HepG2 (cell line): ENCODE data around the gene CHD9.

ENCODE experiments used
- ARNT ChIP-seq: fragments of 450-650 bp; IDR thresholded peaks from 2 replicates; pipeline ENCODE4 v1.6.1; 2017
- FOXP1 ChIP-seq, 2 experiments: fragments of 450-650 bp in 1 of 2; IDR thresholded peaks; 2 replicates each; pipeline ENCODE4 v1.6.1; 2017 to 2018; ENCODE audit warnings: antibody characterized with exemption in 1 of 2
- NR2C2 ChIP-seq: sonication (generic); formaldehyde crosslinking; IDR thresholded peaks from 2 replicates; pipeline ENCODE4 v1.4.0; 2020; ENCODE audit warnings: missing genetic modification reagents, mild to moderate bottlenecking, moderate library complexity, borderline replicate concordance
- RAD51 ChIP-seq: fragments of 450-650 bp; IDR thresholded peaks from 2 replicates; pipeline ENCODE4 v1.6.1; 2016; ENCODE audit warnings: borderline replicate concordance
- SAP130 ChIP-seq: IDR thresholded peaks from 2 replicates; pipeline ENCODE4 v1.6.1; 2016; ENCODE audit warnings: low read depth
- TF ChIP-seq, protein P1 (sequence below): conservative IDR thresholded peaks from 2 replicates; pipeline ENCODE4 v1.6.1; 2018; ENCODE audit warnings: missing genetic modification reagents
- TF ChIP-seq, protein P2 (sequence below): sonication (generic); formaldehyde crosslinking; IDR thresholded peaks from 2 replicates; pipeline ENCODE4 v1.5.0; 2020; ENCODE audit warnings: mild to moderate bottlenecking, missing genetic modification reagents, moderate library complexity

DNA sequence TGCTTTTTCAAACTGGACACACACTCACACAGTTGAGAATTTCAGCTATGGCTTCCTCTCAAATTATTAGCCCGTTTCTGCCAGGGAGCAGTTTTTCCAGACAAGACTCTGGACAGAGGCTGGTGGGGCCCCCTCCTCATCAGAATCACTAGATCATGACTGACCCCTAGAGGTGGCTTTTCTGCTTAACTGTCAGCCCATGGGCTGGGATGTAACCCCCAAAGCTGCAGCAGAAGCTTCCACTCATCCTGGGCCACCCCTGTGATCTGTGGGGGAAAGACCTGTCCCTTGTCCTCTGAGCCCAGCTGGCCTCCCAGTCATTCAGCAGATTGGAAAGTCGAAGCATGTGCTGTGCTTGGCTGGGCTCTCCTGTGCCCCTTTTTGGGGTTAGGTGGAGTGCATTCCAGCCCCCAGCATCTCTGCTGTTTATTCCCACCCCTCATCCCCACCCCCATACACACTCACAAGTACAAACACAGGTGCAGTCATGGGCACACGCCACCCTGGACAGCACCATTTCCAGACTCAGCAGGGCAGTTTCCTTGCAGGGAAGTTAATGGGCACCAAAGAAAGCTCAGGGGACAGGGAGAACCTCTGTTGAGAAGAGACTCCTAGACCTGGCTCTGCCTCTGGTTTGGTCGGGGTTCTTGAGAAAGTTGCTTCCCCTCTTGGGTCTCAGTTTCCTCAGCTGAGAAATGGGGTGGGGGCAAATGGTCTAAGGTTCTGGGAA is 301.9 kb downstream of the CHD9 start:
- TF ChIP-seq, protein P1, sequence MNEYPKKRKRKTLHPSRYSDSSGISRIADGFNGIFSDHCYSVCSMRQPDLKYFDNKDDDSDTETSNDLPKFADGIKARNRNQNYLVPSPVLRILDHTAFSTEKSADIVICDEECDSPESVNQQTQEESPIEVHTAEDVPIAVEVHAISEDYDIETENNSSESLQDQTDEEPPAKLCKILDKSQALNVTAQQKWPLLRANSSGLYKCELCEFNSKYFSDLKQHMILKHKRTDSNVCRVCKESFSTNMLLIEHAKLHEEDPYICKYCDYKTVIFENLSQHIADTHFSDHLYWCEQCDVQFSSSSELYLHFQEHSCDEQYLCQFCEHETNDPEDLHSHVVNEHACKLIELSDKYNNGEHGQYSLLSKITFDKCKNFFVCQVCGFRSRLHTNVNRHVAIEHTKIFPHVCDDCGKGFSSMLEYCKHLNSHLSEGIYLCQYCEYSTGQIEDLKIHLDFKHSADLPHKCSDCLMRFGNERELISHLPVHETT (CRISPR knock-in tag), result no peak
- TF ChIP-seq RAD51, result no peak
- TF ChIP-seq FOXP1 (IDR thresholded peaks at IDR 0.05), result no peak
- no peak for TF ChIP-seq FOXP1 (CRISPR knock-in tag; IDR thresholded peaks at IDR 0.05)
- no peak for TF ChIP-seq SAP130 (CRISPR knock-in tag)
- TF ChIP-seq ARNT, result no peak
- no peak for TF ChIP-seq NR2C2
- TF ChIP-seq, protein P2, sequence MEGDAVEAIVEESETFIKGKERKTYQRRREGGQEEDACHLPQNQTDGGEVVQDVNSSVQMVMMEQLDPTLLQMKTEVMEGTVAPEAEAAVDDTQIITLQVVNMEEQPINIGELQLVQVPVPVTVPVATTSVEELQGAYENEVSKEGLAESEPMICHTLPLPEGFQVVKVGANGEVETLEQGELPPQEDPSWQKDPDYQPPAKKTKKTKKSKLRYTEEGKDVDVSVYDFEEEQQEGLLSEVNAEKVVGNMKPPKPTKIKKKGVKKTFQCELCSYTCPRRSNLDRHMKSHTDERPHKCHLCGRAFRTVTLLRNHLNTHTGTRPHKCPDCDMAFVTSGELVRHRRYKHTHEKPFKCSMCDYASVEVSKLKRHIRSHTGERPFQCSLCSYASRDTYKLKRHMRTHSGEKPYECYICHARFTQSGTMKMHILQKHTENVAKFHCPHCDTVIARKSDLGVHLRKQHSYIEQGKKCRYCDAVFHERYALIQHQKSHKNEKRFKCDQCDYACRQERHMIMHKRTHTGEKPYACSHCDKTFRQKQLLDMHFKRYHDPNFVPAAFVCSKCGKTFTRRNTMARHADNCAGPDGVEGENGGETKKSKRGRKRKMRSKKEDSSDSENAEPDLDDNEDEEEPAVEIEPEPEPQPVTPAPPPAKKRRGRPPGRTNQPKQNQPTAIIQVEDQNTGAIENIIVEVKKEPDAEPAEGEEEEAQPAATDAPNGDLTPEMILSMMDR (CRISPR knock-in tag), result peak; percentile 27; the same call in 1 of the 2 replicates
